HG03095 (cell line): Measurements from ENCODE around the gene IL2RA.
A peak's percentile ranks its signal among the peaks of the same experiment; 100 is the strongest.
"Not testable (repeated sequence)": the region's sequence is repeated elsewhere in the genome, so short reads cannot be mapped to it uniquely, and the experiment has no call there.

Experiments used
- ATAC-seq: cut with Tn5 transposase; IDR thresholded peaks from one replicate; pipeline ENCODE4 v1.9.1; 2021; ENCODE audit warnings: moderate library complexity; ENCODE audit not compliant: unreplicated experiment

Gene IL2RA

GRCh38 chr10:6083523-6084475 lies 21.6 kb upstream of the IL2RA start:
- no peak for ATAC-seq

GRCh38 chr10:6082496-6083395 lies 20.6 kb upstream of the IL2RA start:
- ATAC-seq = no peak

- no peak for ATAC-seq
Measured at GRCh38 chr10:6080417-6080973, 18.3 kb upstream of the IL2RA start.

- ATAC-seq = no peak
Measured at GRCh38 chr10:6079044-6079443, 16.9 kb upstream of the IL2RA start.

GRCh38 chr10:6077071-6077675 lies 15.0 kb upstream of the IL2RA start:
- ATAC-seq = no peak

- no peak for ATAC-seq
Measured at GRCh38 chr10:6074489-6075301, 12.5 kb upstream of the IL2RA start.

- ATAC-seq = peak; percentile 63
Measured at GRCh38 chr10:6072215-6072934, 10.2 kb upstream of the IL2RA start.

GRCh38 chr10:6071181-6072175 lies 9.3 kb upstream of the IL2RA start:
- peak; percentile 5 for ATAC-seq

GRCh38 chr10:6070660-6071059 lies 8.5 kb upstream of the IL2RA start:
- no peak for ATAC-seq

- no peak for ATAC-seq
Measured at GRCh38 chr10:6069081-6069931, 7.1 kb upstream of the IL2RA start.

GRCh38 chr10:6068422-6068821 lies 6.3 kb upstream of the IL2RA start:
- ATAC-seq = peak; percentile 49

GRCh38 chr10:6068006-6068405 lies 5.8 kb upstream of the IL2RA start:
- no peak for ATAC-seq

GRCh38 chr10:6067457-6067856 lies 5.3 kb upstream of the IL2RA start:
- no peak for ATAC-seq

- no peak for ATAC-seq
Measured at GRCh38 chr10:6065835-6066234, 3.7 kb upstream of the IL2RA start.

- ATAC-seq = no peak
Measured at GRCh38 chr10:6065406-6065805, 3.2 kb upstream of the IL2RA start.

GRCh38 chr10:6064726-6065125 lies 2.6 kb upstream of the IL2RA start:
- ATAC-seq = not testable (repeated sequence)

- ATAC-seq = no peak
Measured at GRCh38 chr10:6064119-6064518, 2.0 kb upstream of the IL2RA start.
